GM19328 (cell line): ENCODE data around the gene CCL5.
"Not testable (repeated sequence)": the region's sequence is repeated elsewhere in the genome, so short reads cannot be mapped to it uniquely, and the experiment has no call there.

Experiments used
- ATAC-seq: cut with Tn5 transposase; IDR thresholded peaks from one replicate; pipeline ENCODE4 v1.9.1; 2021; ENCODE audit warnings: mild to moderate bottlenecking, moderate library complexity; ENCODE audit not compliant: unreplicated experiment

CCL5 gene

GRCh38 chr17:35900280-35900679 lies 20.1 kb upstream of the CCL5 start:
- no peak for ATAC-seq

- ATAC-seq: no peak
Measured at GRCh38 chr17:35898283-35899070, 18.3 kb upstream of the CCL5 start.

GRCh38 chr17:35897772-35898171 lies 17.6 kb upstream of the CCL5 start:
- not testable (repeated sequence) for ATAC-seq

- no peak for ATAC-seq
Measured at GRCh38 chr17:35895636-35896587, 15.8 kb upstream of the CCL5 start.

- ATAC-seq: no peak
Measured at GRCh38 chr17:35894206-35894605, 14.0 kb upstream of the CCL5 start.

- no peak for ATAC-seq
Measured at GRCh38 chr17:35893751-35894150, 13.6 kb upstream of the CCL5 start.

GRCh38 chr17:35892091-35893035 lies 12.2 kb upstream of the CCL5 start:
- ATAC-seq: no peak

- no peak for ATAC-seq
Measured at GRCh38 chr17:35891269-35891668, 11.1 kb upstream of the CCL5 start.

- ATAC-seq: no peak
Measured at GRCh38 chr17:35890774-35891155, 10.6 kb upstream of the CCL5 start.

- no peak for ATAC-seq
Measured at GRCh38 chr17:35889818-35890773, 9.9 kb upstream of the CCL5 start.

- ATAC-seq: no peak
Measured at GRCh38 chr17:35889241-35889640, 9.1 kb upstream of the CCL5 start.

GRCh38 chr17:35878361-35878760 lies 1.8 kb downstream of the CCL5 start:
- no peak for ATAC-seq

- ATAC-seq: no peak
Measured at GRCh38 chr17:35877345-35878029, 2.7 kb downstream of the CCL5 start.

- no peak for ATAC-seq
Measured at GRCh38 chr17:35876534-35876933, 3.6 kb downstream of the CCL5 start.

- ATAC-seq: no peak
Measured at GRCh38 chr17:35875800-35876139, 4.4 kb downstream of the CCL5 start.

GRCh38 chr17:35875072-35875799 lies 4.9 kb downstream of the CCL5 start:
- ATAC-seq: no peak

GRCh38 chr17:35872196-35872980 lies 7.8 kb downstream of the CCL5 start:
- no peak for ATAC-seq
